HCT116 (cell line): Measurements from ENCODE around the gene GALNT2. TPM values are rescaled to one million over a fixed set of nuclear protein-coding genes. Genes with fewer than 3 reads are reported as not detected.

Experiments
- ATAC-seq: fragments of 200-7000 bp; cut with Tn5 transposase; 2 replicates; pipeline ENCODE4 v1.9.1; 2020; ENCODE audit warnings: mild to moderate bottlenecking, moderate library complexity
- BruUV-seq: library from RNA; stranded (reverse); fragments of 400-500 nt; replicated peaks from 2 replicates; lab custom pipeline; 2021; lab: Mats Ljungman, UMichigan
- CTCF ChIA-PET: fragments of 300-600 bp; sonication (Branson Sonifier 250); formaldehyde crosslinking; loops from one replicate; lab custom pipeline; 2021; ENCODE audit warnings: antibody characterized with exemption; lab: Charles Lee
- POLR2A ChIA-PET: fragments of 300-600, 350-600 bp; sonication (Branson Sonifier 250); formaldehyde crosslinking; loops from one replicate; lab custom pipeline; 2021; ENCODE audit warnings: antibody characterized with exemption; lab: Charles Lee
- RAD21 ChIA-PET, 2 experiments: fragments of 300-600 bp; sonication (Branson Sonifier 250); formaldehyde crosslinking; loops; one replicate each; lab custom pipeline; 2023; ENCODE audit warnings: low total read pairs in 2 of 2; ENCODE audit not compliant: uncharacterized antibody in 2 of 2, unreplicated experiment in 2 of 2, low non-redundant PET in 1 of 2; lab: Charles Lee
- DNase-seq: peaks from one replicate; pipeline ENCODE4 v3.0.0-alpha.2; 2010; ENCODE audit warnings: low read depth, low spot score
- H2AFZ ChIP-seq: fragments of 200-600 bp; shearing (Covaris generic), sonication (generic); 2 replicates; pipeline ENCODE4 v1.6.1; 2017; ENCODE audit warnings: low read depth, mixed run types, mixed read lengths, antibody characterized with exemption, low read length; ENCODE audit not compliant: poor library complexity, severe bottlenecking
- H3K27ac ChIP-seq: 2 replicates; pipeline ENCODE4 v1.5.1; 2012; ENCODE audit warnings: low read depth, low read length
- H3K27me3 ChIP-seq: fragments of 200-600 bp; sonication (generic); 2 replicates; pipeline ENCODE4 v1.6.1; 2016; ENCODE audit warnings: mixed run types, low read length, mixed read lengths; ENCODE audit not compliant: insufficient read depth
- H3K36me3 ChIP-seq, 2 experiments: fragments of 200-500 bp in 1 of 2; fragments of 200-600 bp in 1 of 2; sonication (Bioruptor generic) in 1 of 2; sonication (generic) in 1 of 2; 2 replicates each; pipeline versions ENCODE4 v1.5.1 to v1.6.1; 2014 to 2016; ENCODE audit warnings: low read length in 2 of 2, inconsistent platforms in 1 of 2, mixed read lengths in 1 of 2, mixed run types in 1 of 2; ENCODE audit not compliant: insufficient read depth in 2 of 2, control insufficient read depth in 1 of 2
- H3K4me1 ChIP-seq, 2 experiments: fragments of 200-600 bp in 1 of 2; sonication (generic) in 1 of 2; 2 replicates each; pipeline versions ENCODE4 v1.5.1 to v1.6.1; 2012 to 2017; ENCODE audit warnings: low read length in 2 of 2, inconsistent platforms in 1 of 2, mild to moderate bottlenecking in 1 of 2, mixed read lengths in 1 of 2, mixed run types in 1 of 2, moderate library complexity in 1 of 2; ENCODE audit not compliant: insufficient read depth in 2 of 2, control insufficient read depth in 1 of 2
- H3K4me2 ChIP-seq: fragments of 200-600 bp; sonication (generic); 2 replicates; pipeline ENCODE4 v1.6.1; 2017; ENCODE audit warnings: mixed run types, low read length, mixed read lengths
- H3K4me3 ChIP-seq, 2 experiments: fragments of 200-600 bp in 1 of 2; sonication (generic) in 1 of 2; replicated peaks in 1 of 2; 2 replicates each; pipeline ENCODE4 v1.5.1; 2011 to 2016; ENCODE audit warnings: low read length in 2 of 2, control low read depth in 1 of 2, low read depth in 1 of 2, mild to moderate bottlenecking in 1 of 2, mixed read lengths in 1 of 2, mixed run types in 1 of 2
- H3K79me2 ChIP-seq: fragments of 200-600 bp; sonication (generic); 2 replicates; pipeline ENCODE4 v1.6.1; 2017; ENCODE audit warnings: mild to moderate bottlenecking, mixed run types, low read length, moderate library complexity, mixed read lengths; ENCODE audit not compliant: insufficient read depth
- H3K9ac ChIP-seq: fragments of 200-600 bp; sonication (generic); 2 replicates; pipeline ENCODE4 v1.6.1; 2016; ENCODE audit warnings: low read length, mixed read lengths
- H3K9me2 ChIP-seq: fragments of 200-600 bp; sonication (generic), shearing (Covaris generic); 2 replicates; pipeline ENCODE4 v1.6.1; 2017; ENCODE audit warnings: mixed run types, mild to moderate bottlenecking, moderate library complexity; ENCODE audit not compliant: insufficient read depth
- H3K9me3 ChIP-seq, 2 experiments: fragments of 200-500 bp in 1 of 2; fragments of 200-600 bp in 1 of 2; sonication (Bioruptor generic) in 1 of 2; sonication (generic) in 1 of 2; 2 replicates each; pipeline ENCODE4 v1.6.1; 2014 to 2017; ENCODE audit warnings: low read length in 2 of 2, mixed read lengths in 2 of 2, inconsistent platforms in 1 of 2, low read depth in 1 of 2, mild to moderate bottlenecking in 1 of 2, mixed run types in 1 of 2, moderate library complexity in 1 of 2; ENCODE audit not compliant: control insufficient read depth in 1 of 2, insufficient read depth in 1 of 2
- H4K20me1 ChIP-seq: fragments of 200-600 bp; sonication (generic), shearing (Covaris generic); 2 replicates; pipeline ENCODE4 v1.6.1; 2017; ENCODE audit warnings: mixed run types, mild to moderate bottlenecking, moderate library complexity; ENCODE audit not compliant: insufficient read depth
- ATF3 ChIP-seq: IDR thresholded peaks from 2 replicates; pipeline ENCODE4 v1.6.1; 2012
- CBX3 ChIP-seq: IDR thresholded peaks from 2 replicates; pipeline ENCODE4 v1.6.1; 2012; ENCODE audit warnings: low read depth
- CEBPB ChIP-seq: IDR thresholded peaks from 2 replicates; pipeline ENCODE4 v1.6.1; 2012; ENCODE audit warnings: low read depth
- EGR1 ChIP-seq: IDR thresholded peaks from 2 replicates; pipeline ENCODE4 v1.6.1; 2012; ENCODE audit warnings: low read depth
- EZH2 ChIP-seq: fragments of 200-600 bp; sonication (generic); IDR thresholded peaks from 2 replicates; pipeline ENCODE4 v1.6.1; 2017; ENCODE audit warnings: antibody characterized with exemption, mixed run types
- EZH2phosphoT487 ChIP-seq: fragments of 200-600 bp; IDR thresholded peaks from 2 replicates; pipeline ENCODE4 v1.6.1; 2018; ENCODE audit warnings: antibody characterized with exemption, borderline replicate concordance
- FOSL1 ChIP-seq: IDR thresholded peaks from 2 replicates; pipeline ENCODE4 v1.6.1; 2012; ENCODE audit warnings: low read depth
- JUND ChIP-seq: IDR thresholded peaks from 2 replicates; pipeline ENCODE4 v1.6.1; 2012
- RAD21 ChIP-seq: IDR thresholded peaks from 2 replicates; pipeline ENCODE4 v1.6.1; 2012; ENCODE audit warnings: low read depth, mild to moderate bottlenecking
- SIN3A ChIP-seq: IDR thresholded peaks from 2 replicates; pipeline ENCODE4 v1.6.1; 2012; ENCODE audit warnings: low read depth
- SP1 ChIP-seq: IDR thresholded peaks from 2 replicates; pipeline ENCODE4 v1.6.1; 2012; ENCODE audit warnings: low read depth
- SRF ChIP-seq: IDR thresholded peaks from 2 replicates; pipeline ENCODE4 v1.6.1; 2012; ENCODE audit warnings: low read depth
- TCF7L2 ChIP-seq: IDR thresholded peaks from 2 replicates; pipeline ENCODE4 v1.7.0; 2011; ENCODE audit warnings: borderline replicate concordance, inconsistent platforms; ENCODE audit not compliant: insufficient read depth, insufficient read length; ENCODE audit errors: extremely low read depth
- YY1 ChIP-seq: IDR thresholded peaks from 2 replicates; pipeline ENCODE4 v1.6.1; 2011; ENCODE audit warnings: low read length, low read depth, moderate library complexity, mild to moderate bottlenecking; ENCODE audit not compliant: insufficient replicate concordance; ENCODE audit errors: extremely low read depth
- ZBTB33 ChIP-seq: IDR thresholded peaks from 2 replicates; pipeline ENCODE4 v1.6.1; 2011; ENCODE audit warnings: mild to moderate bottlenecking, low read length, moderate library complexity; ENCODE audit not compliant: insufficient replicate concordance; ENCODE audit errors: extremely low read depth
- ZFX ChIP-seq: fragments of 450-650 bp; IDR thresholded peaks from 2 replicates; pipeline ENCODE4 v1.6.1; 2017
- ZNF274 ChIP-seq: fragments of 200-500 bp; sonication (Bioruptor generic); IDR thresholded peaks from 2 replicates; pipeline ENCODE4 v1.6.1; 2014; ENCODE audit warnings: mild to moderate bottlenecking, low read depth, low read length, inconsistent platforms
- intact Hi-C: fragments of 100-400 bp; cut with micrococcal nuclease; formaldehyde crosslinking; loops from 2 replicates; pipeline ENCODE4 v1.10.0; 2022
- total RNA-seq: library from RNA; stranded (reverse); gene quantifications from one replicate; pipeline ENCODE4 v1.2.1, GENCODE V29; 2021; ENCODE audit not compliant: unreplicated experiment
- TF ChIP-seq, protein P1 (sequence below), 3 experiments: fragments of 200-600 bp in 1 of 3; sonication (generic) in 1 of 3; IDR thresholded peaks in 2 of 3; conservative IDR thresholded peaks in 1 of 3; 2 replicates each; pipeline ENCODE4 v1.5.1; 2012 to 2017; ENCODE audit warnings: low read depth in 2 of 3, low read length in 2 of 3, antibody characterized with exemption in 1 of 3, borderline replicate concordance in 1 of 3, control low read depth in 1 of 3, mild to moderate bottlenecking in 1 of 3, mixed read lengths in 1 of 3, mixed run types in 1 of 3, moderate library complexity in 1 of 3; ENCODE audit not compliant: insufficient read depth in 1 of 3

GALNT2 gene
- total RNA-seq, 1 experiment from 2014 or later: 40.8 TPM

DNA sequence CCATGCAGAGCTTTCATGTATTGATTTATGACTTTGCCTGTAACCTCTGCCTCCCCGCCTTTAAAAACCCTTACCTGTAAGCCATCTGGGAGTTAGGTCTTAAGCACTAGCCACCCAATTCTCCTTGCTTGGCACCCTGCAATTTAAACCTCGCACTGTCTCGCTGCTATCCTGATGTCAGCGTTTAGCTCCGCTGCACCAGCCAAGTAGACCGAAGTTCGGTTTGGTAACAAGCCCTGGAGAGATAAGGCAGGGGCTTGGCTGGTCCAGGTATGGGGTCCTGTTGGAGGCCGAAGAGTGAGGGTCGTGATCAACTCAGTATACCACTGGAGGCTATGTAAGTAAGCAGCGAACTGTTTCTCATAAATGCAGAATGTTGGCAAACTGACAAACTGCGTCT is 64.4 kb downstream of the GALNT2 start:
- no peak for ATAC-seq
- no peaks in the 10 kb centered on the region for H3K79me2 ChIP-seq
- CTCF ChIA-PET: no interaction called here

More for the DNA sequence above, 64.4 kb downstream of the GALNT2 start:
- intact Hi-C loops: no loop called here
- Histone ChIP-seq H3K27me3 (no peaks in the 10 kb centered on the region), H3K9ac (no peak overlapping the region), H4K20me1 (no peaks in the 10 kb centered on the region), H3K4me2 (no peak overlapping the region), H3K4me1 (peaks cover 0 to 10% of the 10 kb centered on the region in 2 experiments; a peak in 2 of 4 replicates), H3K36me3 (no peaks in the 10 kb centered on the region), H3K9me2 (no peaks in the 10 kb centered on the region), H3K9me3 (no peaks in the 10 kb centered on the region), H3K4me3 (no peak overlapping the region), H3K27ac (no peak overlapping the region), H2AFZ (no peak overlapping the region)
- POLR2A ChIA-PET: no interaction called here
- DNase-seq: no peak
- TF ChIP-seq TCF7L2: no peak
- no peak for TF ChIP-seq YY1
- TF ChIP-seq ATF3: no peak
- TF ChIP-seq FOSL1: no peak
- no peak for TF ChIP-seq ZFX
- TF ChIP-seq CBX3: no peak
- TF ChIP-seq RAD21: no peak
- no peak for TF ChIP-seq CEBPB
- no peak for TF ChIP-seq JUND
- no peak for TF ChIP-seq EZH2phosphoT487
- TF ChIP-seq ZBTB33: no peak
- TF ChIP-seq SP1: no peak
- no peak for TF ChIP-seq EZH2
- no peak for TF ChIP-seq EGR1
- TF ChIP-seq ZNF274: no peak
- TF ChIP-seq, protein P1, sequence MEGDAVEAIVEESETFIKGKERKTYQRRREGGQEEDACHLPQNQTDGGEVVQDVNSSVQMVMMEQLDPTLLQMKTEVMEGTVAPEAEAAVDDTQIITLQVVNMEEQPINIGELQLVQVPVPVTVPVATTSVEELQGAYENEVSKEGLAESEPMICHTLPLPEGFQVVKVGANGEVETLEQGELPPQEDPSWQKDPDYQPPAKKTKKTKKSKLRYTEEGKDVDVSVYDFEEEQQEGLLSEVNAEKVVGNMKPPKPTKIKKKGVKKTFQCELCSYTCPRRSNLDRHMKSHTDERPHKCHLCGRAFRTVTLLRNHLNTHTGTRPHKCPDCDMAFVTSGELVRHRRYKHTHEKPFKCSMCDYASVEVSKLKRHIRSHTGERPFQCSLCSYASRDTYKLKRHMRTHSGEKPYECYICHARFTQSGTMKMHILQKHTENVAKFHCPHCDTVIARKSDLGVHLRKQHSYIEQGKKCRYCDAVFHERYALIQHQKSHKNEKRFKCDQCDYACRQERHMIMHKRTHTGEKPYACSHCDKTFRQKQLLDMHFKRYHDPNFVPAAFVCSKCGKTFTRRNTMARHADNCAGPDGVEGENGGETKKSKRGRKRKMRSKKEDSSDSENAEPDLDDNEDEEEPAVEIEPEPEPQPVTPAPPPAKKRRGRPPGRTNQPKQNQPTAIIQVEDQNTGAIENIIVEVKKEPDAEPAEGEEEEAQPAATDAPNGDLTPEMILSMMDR (IDR thresholded peaks at IDR 0.05 in 2 of 3, conservative IDR thresholded peaks at IDR 0.05 in 1 of 3; ENCODE audit: borderline replicate concordance in 1 of 3, insufficient read depth in 1 of 3, low read depth in 2 of 3, low read length in 2 of 3): no peak
- no peak for TF ChIP-seq SIN3A
- no peak for TF ChIP-seq SRF
- no TSS peak for BruUV-seq
- RAD21 ChIA-PET: interaction anchor here in 1 of 2 experiments (0.6 kb wide), 1 partner anchor 18 kb away, joined by 3 read pairs; no protein-coding TSS in a partner anchor
